Stimulated activated CD8-positive, alpha-beta memory T cell treated with anti-CD3 and anti-CD28 coated beads, Interleukin-12 subunit alpha, Interleukin-12 subunit beta, amount 100 ng/mL, for 1 hour (primary cell): Measurements from ENCODE around the gene OR4F17.
"Not testable (repeated sequence)": the region's sequence is repeated elsewhere in the genome, so short reads cannot be mapped to it uniquely, and the experiment has no call there.

Experiments
- DNase-seq: peaks from one replicate; pipeline ENCODE4 v3.0.0-alpha.2; 2020; ENCODE audit warnings: low read depth

Gene OR4F17

GRCh38 chr19:106804-107203 is at the start of gene OR4F17:
Gene OR4F17 (plus strand): TSS chr19:107104. CDS start chr19:110679, 3,575 bp downstream.
- DNase-seq, result not testable (repeated sequence)

- DNase-seq, result peak; percentile 4
Observed at GRCh38 chr19:70793-71192, 36.1 kb upstream of the OR4F17 start.

- DNase-seq, result not testable (repeated sequence)
Observed at GRCh38 chr19:82864-83263, 24.0 kb upstream of the OR4F17 start.

GRCh38 chr19:83626-84025 is 23.3 kb upstream of the OR4F17 start:
- not testable (repeated sequence) for DNase-seq

- not testable (repeated sequence) for DNase-seq
Observed at GRCh38 chr19:90678-91077, 16.2 kb upstream of the OR4F17 start.

GRCh38 chr19:94794-95193 is 12.1 kb upstream of the OR4F17 start:
- DNase-seq, result not testable (repeated sequence)

GRCh38 chr19:97647-98046 is 9.3 kb upstream of the OR4F17 start:
- DNase-seq, result not testable (repeated sequence)

- DNase-seq, result not testable (repeated sequence)
Observed at GRCh38 chr19:120443-121140, 13.7 kb downstream of the OR4F17 start.
